Peyer's patch (tissue), 4 donors: ENCODE results near the gene GABRA5. TPM values are rescaled to one million over a fixed set of nuclear protein-coding genes. Genes with fewer than 3 reads are reported as not detected.

ENCODE experiments used
- DNase-seq, 3 donors: peaks; one replicate each; pipeline ENCODE4 v3.0.0-alpha.2; 2017 to 2019
- H3K27ac ChIP-seq, 4 donors: fragments of 200-600 bp; sonication (generic); one replicate each; pipeline ENCODE4 v1.5.1; 2016 to 2019
- H3K27me3 ChIP-seq, 2 donors: fragments of 200-600 bp; sonication (generic); one replicate each; pipeline ENCODE4 v1.5.1; 2019
- H3K36me3 ChIP-seq, 3 donors: fragments of 200-600 bp; sonication (generic); one replicate each; pipeline ENCODE4 v1.5.1; 2016 to 2019
- H3K4me1 ChIP-seq, 4 donors: fragments of 200-600 bp; sonication (generic); one replicate each; pipeline ENCODE4 v1.5.1; 2016 to 2019
- H3K4me3 ChIP-seq, 4 donors: fragments of 200-600 bp; sonication (generic); 1 replicate in 3 of 4; 2 replicates in 1 of 4; pipeline ENCODE4 v1.5.1; 2016 to 2019; ENCODE audit warnings: mild to moderate bottlenecking in 1 of 4
- H3K9me3 ChIP-seq, 4 donors: fragments of 200-600 bp; sonication (generic); one replicate each; pipeline ENCODE4 v1.5.1; 2016 to 2019; ENCODE audit warnings: mild to moderate bottlenecking in 1 of 4
- CTCF ChIP-seq, 6 experiments: fragments of 450-650 bp in 4 of 6; fragments of 200-600 bp in 2 of 6; sonication (generic) in 1 of 6; IDR thresholded peaks; one replicate each; pipeline ENCODE4 v1.5.1; 2017 to 2019; ENCODE audit warnings: antibody characterized with exemption in 6 of 6, mild to moderate bottlenecking in 3 of 6, moderate library complexity in 1 of 6
- POLR2A ChIP-seq, 2 donors: fragments of 450-650 bp; IDR thresholded peaks; one replicate each; pipeline ENCODE4 v1.5.1; 2017; ENCODE audit warnings: antibody characterized with exemption in 2 of 2, mild to moderate bottlenecking in 2 of 2, moderate library complexity in 2 of 2
- total RNA-seq, 4 donors: library from RNA; depleted of rRNA; stranded (reverse); fragments of >200 nt; gene quantifications; one replicate each; pipeline ENCODE4 v1.1.0, GENCODE V29; 2016

Gene GABRA5
- total RNA-seq, 4 donors from 2014 or later: not detected

DNA sequence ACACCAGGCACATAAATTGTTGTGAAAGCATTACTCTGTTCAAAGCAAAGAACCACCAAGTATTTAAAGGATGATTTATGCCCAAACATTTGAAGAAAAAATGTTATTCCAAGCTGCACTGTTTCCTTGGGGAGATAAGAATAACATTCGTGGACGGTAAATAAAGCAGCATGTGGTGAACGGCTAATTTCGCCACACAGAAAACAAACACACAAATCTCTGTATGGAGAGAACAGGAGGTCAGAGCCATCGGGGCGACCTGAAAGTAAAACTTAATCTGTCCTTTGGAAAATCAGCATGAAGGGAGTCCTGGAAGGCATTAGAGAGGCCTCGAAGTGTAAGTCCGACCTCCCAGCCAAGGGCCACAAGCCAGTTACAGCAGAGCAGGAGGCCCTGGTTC lies 77.0 kb downstream of the GABRA5 start:
- no peak overlapping the region for H3K27ac ChIP-seq
- H3K4me1 ChIP-seq: no peaks in the 10 kb centered on the region
- no peak for DNase-seq
- TF ChIP-seq CTCF (IDR thresholded peaks at IDR 0.05): no peak
- no peak for TF ChIP-seq POLR2A (IDR thresholded peaks at IDR 0.05)
- H3K9me3 ChIP-seq: no peaks in the 10 kb centered on the region
- no peak overlapping the region for H3K4me3 ChIP-seq
- no peaks in the 10 kb centered on the region for H3K27me3 ChIP-seq
- H3K36me3 ChIP-seq: no peaks in the 10 kb centered on the region

- H3K36me3 ChIP-seq: no peaks in the 10 kb centered on the region
- no peaks in the 10 kb centered on the region for H3K4me1 ChIP-seq
- no peak overlapping the region for H3K4me3 ChIP-seq
- no peaks in the 10 kb centered on the region for H3K9me3 ChIP-seq
- no peak overlapping the region for H3K27ac ChIP-seq
- TF ChIP-seq CTCF (IDR thresholded peaks at IDR 0.05): no peak
- no peak for TF ChIP-seq POLR2A (IDR thresholded peaks at IDR 0.05)
- no peak for DNase-seq
- H3K27me3 ChIP-seq: no peaks in the 10 kb centered on the region
These were observed 78.2 kb downstream of the GABRA5 start for GRCh38 chr15:26945046-26945445.

GRCh38 chr15:26950001-26950400 lies 83.1 kb downstream of the GABRA5 start:
- H3K4me3 ChIP-seq: no peak overlapping the region
- peaks cover 0 to 6% (median 2%) of the 10 kb centered on the region in 4 donors for H3K9me3 ChIP-seq
- no peak overlapping the region for H3K27ac ChIP-seq
- DNase-seq: no peak
- H3K36me3 ChIP-seq: no peaks in the 10 kb centered on the region
- TF ChIP-seq POLR2A (IDR thresholded peaks at IDR 0.05): no peak
- no peak for TF ChIP-seq CTCF (IDR thresholded peaks at IDR 0.05)
- H3K27me3 ChIP-seq: no peaks in the 10 kb centered on the region
- H3K4me1 ChIP-seq: no peaks in the 10 kb centered on the region

DNA sequence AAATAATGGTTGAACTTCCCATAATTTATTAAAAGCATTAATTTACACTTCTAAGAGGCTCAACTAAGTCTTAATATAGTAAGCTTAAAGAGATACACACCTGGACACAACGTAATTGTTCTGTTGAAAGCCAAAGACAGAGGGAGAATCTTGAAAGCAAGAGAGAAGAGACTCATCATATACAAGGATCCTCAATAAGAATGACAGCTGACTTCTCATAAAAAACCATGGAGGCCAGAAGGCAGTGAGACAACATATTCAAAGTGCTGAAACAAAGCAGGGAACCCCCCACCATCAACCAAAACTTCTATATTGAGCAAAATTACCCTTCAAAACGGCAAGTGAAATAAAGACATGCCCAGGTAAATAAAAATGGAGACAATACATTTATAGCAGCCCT lies 87.5 kb downstream of the GABRA5 start:
- no peak for DNase-seq
- H3K27ac ChIP-seq: no peak overlapping the region
- peaks cover 0 to 10% (median 2%) of the 10 kb centered on the region in 4 donors for H3K9me3 ChIP-seq
- TF ChIP-seq CTCF (IDR thresholded peaks at IDR 0.05) (no peak), POLR2A (IDR thresholded peaks at IDR 0.05) (no peak)
- no peaks in the 10 kb centered on the region for H3K36me3 ChIP-seq
- H3K27me3 ChIP-seq: no peaks in the 10 kb centered on the region
- H3K4me3 ChIP-seq: no peak overlapping the region
- H3K4me1 ChIP-seq: no peaks in the 10 kb centered on the region

- no peaks in the 10 kb centered on the region for H3K9me3 ChIP-seq
- H3K4me1 ChIP-seq: no peaks in the 10 kb centered on the region
- TF ChIP-seq POLR2A (IDR thresholded peaks at IDR 0.05) (no peak), CTCF (IDR thresholded peaks at IDR 0.05) (no peak)
- H3K27me3 ChIP-seq: no peaks in the 10 kb centered on the region
- no peak overlapping the region for H3K4me3 ChIP-seq
- H3K36me3 ChIP-seq: no peaks in the 10 kb centered on the region
- DNase-seq: no peak
- no peak overlapping the region for H3K27ac ChIP-seq
These were observed 100.9 kb downstream of the GABRA5 start for GRCh38 chr15:26967719-26968269.

DNA sequence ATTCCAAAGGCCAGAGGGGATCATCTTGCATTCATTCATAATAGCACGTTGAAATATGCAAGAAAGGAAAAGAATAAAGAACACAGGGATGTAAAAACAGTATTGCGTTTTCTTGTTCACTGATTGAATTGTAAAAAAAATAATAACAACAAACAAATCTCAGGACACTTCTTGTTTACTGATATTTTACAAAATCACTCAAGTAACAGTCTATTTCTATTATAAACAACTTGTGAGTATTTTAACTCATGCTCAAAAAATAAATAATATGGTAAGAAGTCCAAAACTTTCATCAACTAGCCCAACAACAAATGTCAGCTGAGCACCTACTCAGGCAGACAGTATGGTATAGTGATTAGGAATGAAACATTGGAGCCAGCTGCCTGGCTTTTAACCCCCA lies 101.9 kb downstream of the GABRA5 start:
- Histone ChIP-seq H3K36me3 (no peaks in the 10 kb centered on the region), H3K27ac (no peak overlapping the region), H3K4me1 (no peaks in the 10 kb centered on the region), H3K4me3 (no peak overlapping the region), H3K27me3 (no peaks in the 10 kb centered on the region), H3K9me3 (no peaks in the 10 kb centered on the region)
- DNase-seq: no peak
- no peak for TF ChIP-seq POLR2A (IDR thresholded peaks at IDR 0.05)
- TF ChIP-seq CTCF (IDR thresholded peaks at IDR 0.05): no peak
